Gastrocnemius medialis (tissue), 4 donors: ENCODE measurements around the gene ABCC3. TPM values are rescaled to one million over a fixed set of nuclear protein-coding genes. Genes with fewer than 3 reads are reported as not detected.
A peak's percentile ranks its signal among the peaks of the same experiment; 100 is the strongest.

Experiments used
- ATAC-seq, 2 donors: fragments of 150-250 bp; one replicate each; pipeline ENCODE4 v1.9.1; 2016
- DNase-seq, 2 donors: peaks; one replicate each; pipeline ENCODE4 v3.0.0-alpha.2; 2019
- H3K27ac ChIP-seq, 4 donors: fragments of 200-600 bp; sonication (generic); 1 replicate in 1 of 4; 2 replicates in 3 of 4; pipeline ENCODE4 v1.5.1; 2016 to 2018; ENCODE audit warnings: mild to moderate bottlenecking in 2 of 4, moderate library complexity in 1 of 4
- H3K27me3 ChIP-seq, 3 donors: fragments of 200-600 bp; sonication (generic) in 2 of 3; 1 replicate in 1 of 3; 2 replicates in 2 of 3; pipeline versions ENCODE4 v1.5.1 to v1.6.0; 2016 to 2019; ENCODE audit warnings: mild to moderate bottlenecking in 1 of 3, moderate library complexity in 1 of 3
- H3K36me3 ChIP-seq, 2 donors: fragments of 200-600 bp; sonication (generic) in 1 of 2; one replicate each; pipeline ENCODE4 v1.5.1; 2017 to 2018
- H3K4me1 ChIP-seq, 2 donors: fragments of 200-600 bp; sonication (generic) in 1 of 2; one replicate each; pipeline ENCODE4 v1.5.1; 2016 to 2017; ENCODE audit warnings: mild to moderate bottlenecking in 2 of 2
- H3K4me3 ChIP-seq, 4 donors: fragments of 200-600 bp; sonication (generic) in 3 of 4; 1 replicate in 1 of 4; 2 replicates in 3 of 4; pipeline ENCODE4 v1.5.1; 2016 to 2019; ENCODE audit warnings: mild to moderate bottlenecking in 2 of 4
- H3K9me3 ChIP-seq, 3 donors: fragments of 200-600 bp; sonication (generic) in 2 of 3; 1 replicate in 1 of 3; 2 replicates in 2 of 3; pipeline ENCODE4 v1.5.1; 2016 to 2019
- POLR2A ChIP-seq, 2 donors: fragments of 450-650 bp; IDR thresholded peaks; one replicate each; pipeline ENCODE4 v1.6.1; 2017; ENCODE audit warnings: antibody characterized with exemption in 2 of 2, mild to moderate bottlenecking in 2 of 2, moderate library complexity in 2 of 2
- in situ Hi-C, 4 donors: fragments of 200-750 bp; cut with MboI; loops; one replicate each; pipeline versions ENCODE4 v1.15.0 to v1.8.0; 2017; ENCODE audit warnings: low sequenced_read_pairs in 4 of 4
- intact Hi-C: fragments of 100-400 bp; cut with DNase I; formaldehyde crosslinking; loops from one replicate; pipeline ENCODE4 v1.15.1; 2023; ENCODE audit warnings: low total_unique reads
- total RNA-seq, 4 donors: library from RNA; depleted of rRNA; stranded (reverse); fragments of >200 nt; gene quantifications; one replicate each; pipeline versions ENCODE4 v1.1.0 to v1.2.3, GENCODE V29; 2016
- TF ChIP-seq, protein P1 (sequence below), 5 experiments: fragments of 450-650 bp in 3 of 5; fragments of 200-600 bp in 2 of 5; sonication (generic) in 2 of 5; IDR thresholded peaks in 4 of 5; conservative IDR thresholded peaks in 1 of 5; 1 replicate in 4 of 5; 2 replicates in 1 of 5; pipeline ENCODE4 v1.5.1; 2016 to 2019; ENCODE audit warnings: antibody characterized with exemption in 5 of 5, mild to moderate bottlenecking in 3 of 5, moderate library complexity in 3 of 5

ABCC3 gene, protein sequence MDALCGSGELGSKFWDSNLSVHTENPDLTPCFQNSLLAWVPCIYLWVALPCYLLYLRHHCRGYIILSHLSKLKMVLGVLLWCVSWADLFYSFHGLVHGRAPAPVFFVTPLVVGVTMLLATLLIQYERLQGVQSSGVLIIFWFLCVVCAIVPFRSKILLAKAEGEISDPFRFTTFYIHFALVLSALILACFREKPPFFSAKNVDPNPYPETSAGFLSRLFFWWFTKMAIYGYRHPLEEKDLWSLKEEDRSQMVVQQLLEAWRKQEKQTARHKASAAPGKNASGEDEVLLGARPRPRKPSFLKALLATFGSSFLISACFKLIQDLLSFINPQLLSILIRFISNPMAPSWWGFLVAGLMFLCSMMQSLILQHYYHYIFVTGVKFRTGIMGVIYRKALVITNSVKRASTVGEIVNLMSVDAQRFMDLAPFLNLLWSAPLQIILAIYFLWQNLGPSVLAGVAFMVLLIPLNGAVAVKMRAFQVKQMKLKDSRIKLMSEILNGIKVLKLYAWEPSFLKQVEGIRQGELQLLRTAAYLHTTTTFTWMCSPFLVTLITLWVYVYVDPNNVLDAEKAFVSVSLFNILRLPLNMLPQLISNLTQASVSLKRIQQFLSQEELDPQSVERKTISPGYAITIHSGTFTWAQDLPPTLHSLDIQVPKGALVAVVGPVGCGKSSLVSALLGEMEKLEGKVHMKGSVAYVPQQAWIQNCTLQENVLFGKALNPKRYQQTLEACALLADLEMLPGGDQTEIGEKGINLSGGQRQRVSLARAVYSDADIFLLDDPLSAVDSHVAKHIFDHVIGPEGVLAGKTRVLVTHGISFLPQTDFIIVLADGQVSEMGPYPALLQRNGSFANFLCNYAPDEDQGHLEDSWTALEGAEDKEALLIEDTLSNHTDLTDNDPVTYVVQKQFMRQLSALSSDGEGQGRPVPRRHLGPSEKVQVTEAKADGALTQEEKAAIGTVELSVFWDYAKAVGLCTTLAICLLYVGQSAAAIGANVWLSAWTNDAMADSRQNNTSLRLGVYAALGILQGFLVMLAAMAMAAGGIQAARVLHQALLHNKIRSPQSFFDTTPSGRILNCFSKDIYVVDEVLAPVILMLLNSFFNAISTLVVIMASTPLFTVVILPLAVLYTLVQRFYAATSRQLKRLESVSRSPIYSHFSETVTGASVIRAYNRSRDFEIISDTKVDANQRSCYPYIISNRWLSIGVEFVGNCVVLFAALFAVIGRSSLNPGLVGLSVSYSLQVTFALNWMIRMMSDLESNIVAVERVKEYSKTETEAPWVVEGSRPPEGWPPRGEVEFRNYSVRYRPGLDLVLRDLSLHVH (N-terminal part only)
- total RNA-seq: 1 to 10 TPM in 1 of 4 donors, under 1 TPM in 3; 0.51 to 1.3 (median 0.76) TPM

DNA sequence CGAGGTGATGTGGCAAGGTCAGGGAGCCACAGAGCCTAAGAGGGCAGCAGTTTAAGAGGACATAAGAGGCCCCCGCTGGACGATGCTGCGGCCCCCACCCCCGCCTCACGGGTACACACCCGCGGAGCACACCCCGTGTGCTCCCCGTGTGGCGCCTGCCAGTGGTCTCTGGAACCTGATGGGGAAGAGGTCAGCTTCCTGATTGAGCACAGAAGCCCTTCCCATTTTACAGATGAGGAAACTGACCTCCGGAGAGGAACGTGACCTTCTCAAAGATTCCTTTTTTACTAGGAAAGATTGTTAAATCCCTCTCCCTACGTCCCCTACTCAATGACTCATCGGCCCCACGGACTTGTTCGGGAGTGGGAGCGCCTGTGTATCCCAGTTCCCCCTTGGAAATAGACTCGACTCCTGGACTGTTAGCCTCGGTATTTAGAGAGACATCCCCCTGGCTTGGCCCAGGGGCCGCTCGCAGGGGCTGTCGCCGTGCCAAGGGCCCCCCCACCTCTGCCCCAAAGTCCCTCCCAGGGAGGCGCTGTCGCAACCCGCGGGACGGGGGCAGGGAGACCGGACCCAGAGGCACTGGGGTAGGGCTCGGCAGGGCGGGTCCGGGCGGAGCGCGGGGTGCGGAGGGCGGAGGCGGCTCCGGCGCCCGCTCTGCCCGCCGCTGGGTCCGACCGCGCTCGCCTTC is at the start of gene ABCC3:
Gene ABCC3 (plus strand): TSS at position 658 of the 691 bp plus-strand sequence. CDS start 56 bp downstream, outside the sequence.
- Histone ChIP-seq H3K4me3 (peak within 1 kb of the TSS in 3 of 4 donors; percentile 8 to 51 (median 49)), H3K36me3 (no peaks in the 10 kb centered on the region), H3K27me3 (peaks cover 24 to 38% (median 30%) of the 10 kb centered on the region in 3 donors), H3K9me3 (no peaks in the 10 kb centered on the region), H3K27ac (no peak within 1 kb of the TSS), H3K4me1 (peaks cover 5 to 11% of the 10 kb centered on the region in 2 donors)
- DNase-seq: no peak
- intact Hi-C loops (no loop called here), in situ Hi-C loops (loop anchor here in 2 of 4 donors (10.0 to 25.0 kb wide), 2 partner anchors 60 to 97 kb away; partner anchors contain the start of genes EPN3 (in 1 of the 2) and SPATA20 (in 1 of the 2))
- no peak for ATAC-seq
- TF ChIP-seq, protein P1, sequence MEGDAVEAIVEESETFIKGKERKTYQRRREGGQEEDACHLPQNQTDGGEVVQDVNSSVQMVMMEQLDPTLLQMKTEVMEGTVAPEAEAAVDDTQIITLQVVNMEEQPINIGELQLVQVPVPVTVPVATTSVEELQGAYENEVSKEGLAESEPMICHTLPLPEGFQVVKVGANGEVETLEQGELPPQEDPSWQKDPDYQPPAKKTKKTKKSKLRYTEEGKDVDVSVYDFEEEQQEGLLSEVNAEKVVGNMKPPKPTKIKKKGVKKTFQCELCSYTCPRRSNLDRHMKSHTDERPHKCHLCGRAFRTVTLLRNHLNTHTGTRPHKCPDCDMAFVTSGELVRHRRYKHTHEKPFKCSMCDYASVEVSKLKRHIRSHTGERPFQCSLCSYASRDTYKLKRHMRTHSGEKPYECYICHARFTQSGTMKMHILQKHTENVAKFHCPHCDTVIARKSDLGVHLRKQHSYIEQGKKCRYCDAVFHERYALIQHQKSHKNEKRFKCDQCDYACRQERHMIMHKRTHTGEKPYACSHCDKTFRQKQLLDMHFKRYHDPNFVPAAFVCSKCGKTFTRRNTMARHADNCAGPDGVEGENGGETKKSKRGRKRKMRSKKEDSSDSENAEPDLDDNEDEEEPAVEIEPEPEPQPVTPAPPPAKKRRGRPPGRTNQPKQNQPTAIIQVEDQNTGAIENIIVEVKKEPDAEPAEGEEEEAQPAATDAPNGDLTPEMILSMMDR (IDR thresholded peaks at IDR 0.05 in 4 of 5, conservative IDR thresholded peaks at IDR 0.05 in 1 of 5): no peak
- no peak for TF ChIP-seq POLR2A (IDR thresholded peaks at IDR 0.05)

DNA sequence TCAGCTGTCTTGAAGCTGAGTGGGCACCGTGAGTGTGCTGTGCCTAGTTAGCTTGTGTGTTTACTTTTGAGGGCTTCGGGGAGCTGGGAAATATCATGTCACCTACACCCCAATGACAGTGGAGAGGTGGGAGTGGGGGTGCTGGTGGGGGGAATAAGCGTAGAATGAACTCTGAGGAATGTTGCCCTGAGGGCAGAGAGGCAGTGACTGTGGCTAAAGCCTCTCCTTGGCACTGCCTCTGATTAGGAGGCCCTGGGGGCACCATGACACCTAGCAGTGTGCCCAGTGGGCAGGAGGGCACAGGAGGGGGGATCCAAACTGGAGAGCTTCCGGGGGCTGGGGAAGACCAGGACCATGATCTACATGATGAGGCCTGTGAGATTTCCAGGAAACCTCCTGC is 49.3 kb upstream of the ABCC3 start:
- TF ChIP-seq, protein P1 (IDR thresholded peaks at IDR 0.05 in 4 of 5, conservative IDR thresholded peaks at IDR 0.05 in 1 of 5): no peak
- no peak for TF ChIP-seq POLR2A (IDR thresholded peaks at IDR 0.05)
- Histone ChIP-seq H3K4me1 (peaks cover 12 to 18% of the 10 kb centered on the region in 2 donors), H3K36me3 (no peaks in the 10 kb centered on the region), H3K27me3 (no peaks in the 10 kb centered on the region), H3K27ac (no peak overlapping the region), H3K9me3 (no peaks in the 10 kb centered on the region), H3K4me3 (no peak overlapping the region)
- DNase-seq (no peak), ATAC-seq (no peak)
- in situ Hi-C loops (no loop called here), intact Hi-C loops (no loop called here)

DNA sequence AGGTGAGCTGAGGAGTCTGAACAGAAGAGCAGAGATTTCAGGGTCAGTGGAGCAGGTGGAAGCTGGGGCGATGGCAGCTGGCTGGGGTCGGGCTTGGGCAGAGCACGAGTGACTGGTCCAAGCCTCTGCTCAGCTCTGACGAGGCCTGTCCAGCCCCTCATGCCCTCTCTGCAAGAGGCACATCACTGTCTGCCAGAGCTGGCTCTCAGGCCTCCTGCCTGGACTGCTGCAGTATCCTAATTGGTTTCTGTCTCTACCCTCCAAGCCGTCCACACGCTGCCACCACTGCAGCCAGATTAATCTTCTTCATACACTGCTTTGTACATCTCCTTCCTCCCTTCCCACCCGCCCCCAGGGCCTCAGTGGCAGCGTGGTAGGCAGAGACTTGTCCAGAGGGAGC is 48.8 kb upstream of the ABCC3 start:
- no peak for TF ChIP-seq POLR2A (IDR thresholded peaks at IDR 0.05)
- TF ChIP-seq, protein P1 (IDR thresholded peaks at IDR 0.05 in 4 of 5, conservative IDR thresholded peaks at IDR 0.05 in 1 of 5): no peak
- no peak for ATAC-seq
- no peaks in the 10 kb centered on the region for H3K36me3 ChIP-seq
- no peaks in the 10 kb centered on the region for H3K9me3 ChIP-seq
- H3K27ac ChIP-seq: no peak overlapping the region
- no peak overlapping the region for H3K4me3 ChIP-seq
- intact Hi-C loops: no loop called here
- no peaks in the 10 kb centered on the region for H3K27me3 ChIP-seq
- peaks cover 14 to 21% of the 10 kb centered on the region in 2 donors for H3K4me1 ChIP-seq
- no peak for DNase-seq
- in situ Hi-C loops: no loop called here
